Right ventricle myocardium inferior (tissue), 1 donor: Measurements from ENCODE around the gene PRRX1. TPM values are rescaled to one million over a fixed set of nuclear protein-coding genes. Genes with fewer than 3 reads are reported as not detected.

Source experiments
- ATAC-seq: fragments of 200-7000 bp; cut with Tn5 transposase; one replicate; pipeline ENCODE4 v1.9.1; 2020; ENCODE audit warnings: mild to moderate bottlenecking, moderate library complexity
- DNase-seq: peaks from one replicate; pipeline ENCODE4 v3.0.0; 2021; ENCODE audit errors: missing footprints
- intact Hi-C: fragments of 100-400 bp; cut with DNase I; formaldehyde crosslinking; loops from one replicate; pipeline ENCODE4 v1.11.0; 2022
- total RNA-seq: library from RNA; stranded (reverse); fragmentation: NEBNext Ultra II Directional; extraction: Animal tissue kit (Norgen Biotek cat#: 25700); gene quantifications from one replicate; pipeline ENCODE4 v1.2.1, GENCODE V29; 2021
- donor health status: DM: no; HTN: yes; CAD: no; lungs with severe emphysema.

Gene PRRX1
- total RNA-seq, 1 donor from 2014 or later: 46.3 TPM

GRCh38 chr1:170678027-170678600 lies 14.2 kb downstream of the PRRX1 start:
- intact Hi-C loops: no loop called here
- no peak for DNase-seq
- ATAC-seq: no peak

GRCh38 chr1:170680428-170680827 lies 16.5 kb downstream of the PRRX1 start:
- no peak for DNase-seq
- peak; percentile 57 for ATAC-seq
- intact Hi-C loops: no loop called here

- intact Hi-C loops: no loop called here
- DNase-seq: no peak
- no peak for ATAC-seq
These were observed 18.2 kb downstream of the PRRX1 start for GRCh38 chr1:170682169-170682568.

- DNase-seq: no peak
- intact Hi-C loops: no loop called here
- no peak for ATAC-seq
These were observed 18.9 kb downstream of the PRRX1 start for GRCh38 chr1:170682809-170683208.

GRCh38 chr1:170685166-170685565 lies 21.2 kb downstream of the PRRX1 start:
- ATAC-seq: no peak

GRCh38 chr1:170686291-170686690 lies 22.4 kb downstream of the PRRX1 start:
- ATAC-seq (no peak), DNase-seq (no peak)
- intact Hi-C loops: no loop called here

More at GRCh38 chr1:170685166-170685565, 21.2 kb downstream of the PRRX1 start:
- DNase-seq: no peak
- intact Hi-C loops: no loop called here

GRCh38 chr1:170687621-170688020 lies 23.7 kb downstream of the PRRX1 start:
- ATAC-seq (no peak), DNase-seq (no peak)
- intact Hi-C loops: no loop called here

- ATAC-seq (no peak), DNase-seq (no peak)
- intact Hi-C loops: no loop called here
These were observed 27.3 kb downstream of the PRRX1 start for GRCh38 chr1:170691258-170691657.

GRCh38 chr1:170692866-170693575 lies 29.1 kb downstream of the PRRX1 start:
- DNase-seq: no peak
- peak; percentile 77 for ATAC-seq
- intact Hi-C loops: no loop called here

GRCh38 chr1:170694172-170694926 lies 30.4 kb downstream of the PRRX1 start:
- intact Hi-C loops: no loop called here
- ATAC-seq (no peak), DNase-seq (no peak)

GRCh38 chr1:170695955-170696590 lies 32.1 kb downstream of the PRRX1 start:
- no peak for DNase-seq
- intact Hi-C loops: loop anchor here (5.0 kb wide), 2 partner anchors 36 to 396 kb away; partner anchors contain the start of gene FMO3
- no peak for ATAC-seq

GRCh38 chr1:170696591-170697290 lies 32.8 kb downstream of the PRRX1 start:
- intact Hi-C loops: loop anchor here (5.0 kb wide), 2 partner anchors 36 to 396 kb away; partner anchors contain the start of gene FMO3
- no peak for ATAC-seq

GRCh38 chr1:170697316-170697715 lies 33.4 kb downstream of the PRRX1 start:
- intact Hi-C loops: loop anchor here (5.0 kb wide), 2 partner anchors 35 to 395 kb away; partner anchors contain the start of gene FMO3
- DNase-seq: no peak
- no peak for ATAC-seq

More at GRCh38 chr1:170696591-170697290, 32.8 kb downstream of the PRRX1 start:
- DNase-seq: no peak

- ATAC-seq: peak; percentile 66
- DNase-seq: no peak
- intact Hi-C loops: loop anchor here (5.0 kb wide), 2 partner anchors 34 to 394 kb away; partner anchors contain the start of gene FMO3
These were observed 34.7 kb downstream of the PRRX1 start for GRCh38 chr1:170698301-170699275.

- intact Hi-C loops: loop anchor here (5.0 kb wide), 2 partner anchors 33 to 393 kb away; partner anchors contain the start of gene FMO3
- DNase-seq (no peak), ATAC-seq (no peak)
These were observed 35.8 kb downstream of the PRRX1 start for GRCh38 chr1:170699696-170700095.

GRCh38 chr1:170700842-170701615 lies 37.1 kb downstream of the PRRX1 start:
- no peak for ATAC-seq
- intact Hi-C loops: no loop called here

GRCh38 chr1:170701962-170702361 lies 38.0 kb downstream of the PRRX1 start:
- DNase-seq (no peak), ATAC-seq (no peak)

More at GRCh38 chr1:170700842-170701615, 37.1 kb downstream of the PRRX1 start:
- no peak for DNase-seq

More at GRCh38 chr1:170701962-170702361, 38.0 kb downstream of the PRRX1 start:
- intact Hi-C loops: no loop called here
